ENCODE data around the gene MTUS2. TPM values are rescaled to one million over a fixed set of nuclear protein-coding genes. Genes with fewer than 3 reads are reported as not detected.

Gene MTUS2
- total and polyA plus RNA-seq, 2 of the 8 experiments (the other 6 are each of a cell fraction or from before 2014, with no cell fraction given) = 0.18 to 0.80 TPM

- no peak overlapping the region for H2BK20ac ChIP-seq (ENCODE audit: low read length)
- H3K4me2 ChIP-seq (ENCODE audit: insufficient read depth in 1 of 2, low read depth in 2 of 2, low read length in 2 of 2) = no peak overlapping the region
- ChIA-PET CTCF (ENCODE audit: partially characterized antibody) (no interaction called here), POLR2A (ENCODE audit: partially characterized antibody) (no interaction called here)
- no peak overlapping the region for H3K23ac ChIP-seq (ENCODE audit: insufficient read length)
- 89% methylated on average over 7 of the region's 7 CpGs; no CpG with 5 or more reads in 1 of the 2 experiments for WGBS, 2 experiments (ENCODE audit: extremely low coverage in 1 of 2, insufficient coverage in 1 of 2, insufficient read length in 1 of 2, insufficient replicate concordance in 2 of 2, low coverage in 1 of 2, low lambda C conversion rate in 2 of 2, missing lambda C conversion rate in 1 of 2)
- H3K9me3 ChIP-seq (ENCODE audit: insufficient read depth in 2 of 2, low read depth in 1 of 2, low read length in 1 of 2) = no peaks in the 10 kb centered on the region
- H4K8ac ChIP-seq (ENCODE audit: extremely low read depth, insufficient read depth, low read length) = no peak overlapping the region
- H3K79me2 ChIP-seq (ENCODE audit: control insufficient read depth in 1 of 2, insufficient read depth in 2 of 2, low read length in 2 of 2) = no peaks in the 10 kb centered on the region
- H2BK120ac ChIP-seq (replicated peaks; ENCODE audit: low read depth, low read length) = no peak overlapping the region
- no peaks in the 10 kb centered on the region for H3K79me1 ChIP-seq (ENCODE audit: low read depth, low read length)
- DNase-seq (ENCODE audit: low read depth in 1 of 2, low spot score in 2 of 2) (no peak), FAIRE-seq (no peak)
- no peaks in the 10 kb centered on the region for H3K23me2 ChIP-seq (ENCODE audit: low read depth, low read length)
- H2BK5ac ChIP-seq (ENCODE audit: low read depth, low read length) = no peak overlapping the region
- H4K91ac ChIP-seq (replicated peaks; ENCODE audit: insufficient read length, low read length) = no peak overlapping the region
- H3K14ac ChIP-seq (ENCODE audit: insufficient read length) = no peak overlapping the region
- no peak overlapping the region; a peak in 1 of 7 replicates for H3K9ac ChIP-seq (replicated peaks in 1 of 4; ENCODE audit: extremely low read depth in 1 of 4, low read depth in 3 of 4, low read length in 3 of 4)
- no peak overlapping the region for H2BK15ac ChIP-seq (ENCODE audit: low read length)
- no peak overlapping the region for H3K18ac ChIP-seq (ENCODE audit: extremely low read depth, low read length)
- no peaks in the 10 kb centered on the region for H3K4me1 ChIP-seq (replicated peaks in 1 of 4; ENCODE audit: control insufficient read depth in 3 of 4, insufficient read depth in 4 of 4, low read length in 3 of 4)
- H2AFZ ChIP-seq (ENCODE audit: low read length) = no peak overlapping the region
- no peaks in the 10 kb centered on the region for H3K36me3 ChIP-seq (ENCODE audit: control insufficient read depth in 2 of 4, insufficient read depth in 4 of 4, low read length in 3 of 4)
- no peaks in the 10 kb centered on the region for H4K20me1 ChIP-seq (replicated peaks in 1 of 2; ENCODE audit: control insufficient read depth in 1 of 2, insufficient read depth in 2 of 2, low read length in 2 of 2)
- H3K4ac ChIP-seq (replicated peaks; ENCODE audit: insufficient read length, low read depth, low read length) = no peak overlapping the region
- H3K27me3 ChIP-seq (replicated peaks in 1 of 4; ENCODE audit: control insufficient read depth in 3 of 4, extremely low read depth in 1 of 4, insufficient read depth in 3 of 4, low read length in 3 of 4) = no peaks in the 10 kb centered on the region
- no peak overlapping the region for H3K4me3 ChIP-seq (ENCODE audit: extremely low read depth in 1 of 4, insufficient read depth in 2 of 4, low read depth in 3 of 4, low read length in 4 of 4)
- H2AK5ac ChIP-seq (ENCODE audit: low read depth, low read length) = no peak overlapping the region
- no peak overlapping the region for H3K27ac ChIP-seq (ENCODE audit: low read depth, low read length)
- H4K5ac ChIP-seq (ENCODE audit: insufficient read length, low read depth, low read length) = no peak overlapping the region
- no peak overlapping the region for H3K56ac ChIP-seq (replicated peaks; ENCODE audit: insufficient read length, low read depth, low read length)
- no peak overlapping the region for H2BK12ac ChIP-seq (ENCODE audit: low read depth, low read length)
- TF ChIP-seq SP2 (IDR thresholded peaks at IDR 0.05; ENCODE audit: low read length) (no peak), CBX5 (IDR thresholded peaks at IDR 0.05; ENCODE audit: low read depth, low read length) (no peak), ATF2 (IDR thresholded peaks at IDR 0.05; ENCODE audit: low read length) (no peak), CBX8 (IDR thresholded peaks at IDR 0.05; ENCODE audit: borderline replicate concordance, low read depth, low read length) (no peak), USF2 (IDR thresholded peaks at IDR 0.05; ENCODE audit: low read length) (no peak), EZH2 (IDR thresholded peaks at IDR 0.05; ENCODE audit: low read depth, low read length, severe bottlenecking) (no peak), TBP (IDR thresholded peaks at IDR 0.05; ENCODE audit: low read depth, low read length) (no peak), MAFK (IDR thresholded peaks at IDR 0.05; ENCODE audit: low read depth, low read length) (no peak), KDM1A (IDR thresholded peaks at IDR 0.05; ENCODE audit: borderline replicate concordance, low read length) (no peak)
These were observed 344.0 kb downstream of the MTUS2 start for GRCh38 chr13:29164116-29164515.
